Measurements from ENCODE around the gene PMFBP1. TPM values are rescaled to one million over a fixed set of nuclear protein-coding genes. Genes with fewer than 3 reads are reported as not detected.
A peak's percentile ranks its signal among the peaks of the same experiment; 100 is the strongest.

PMFBP1 gene
- total RNA-seq, 2 donors from 2014 or later = 2.1 to 3.9 TPM

GRCh38 chr16:72198771-72199201, 26.8 kb upstream of the PMFBP1 start:
- H3K27ac Mint-ChIP-seq = no peak overlapping the region
- H3K36me3 Mint-ChIP-seq (ENCODE audit: low read depth) = no peaks in the 10 kb centered on the region
- H3K27me3 Mint-ChIP-seq = peaks cover 7% of the 10 kb centered on the region
- H3K4me1 Mint-ChIP-seq = peaks cover 14% of the 10 kb centered on the region
- H3K9me3 Mint-ChIP-seq = no peaks in the 10 kb centered on the region
- ATAC-seq (replicated peaks) = no peak
- H3K4me3 Mint-ChIP-seq = no peak overlapping the region

GRCh38 chr16:72198021-72198711, 26.2 kb upstream of the PMFBP1 start:
- Mint-ChIP-seq H3K36me3 (ENCODE audit: low read depth) (no peaks in the 10 kb centered on the region), H3K4me1 (peaks cover 8% of the 10 kb centered on the region), H3K27me3 (peaks cover 3% of the 10 kb centered on the region), H3K27ac (no peak overlapping the region), H3K4me3 (no peak overlapping the region), H3K9me3 (no peaks in the 10 kb centered on the region)
- ATAC-seq (replicated peaks) = no peak

GRCh38 chr16:72197545-72197944, 25.6 kb upstream of the PMFBP1 start:
- Mint-ChIP-seq H3K4me3 (no peak overlapping the region), H3K27me3 (peaks cover 3% of the 10 kb centered on the region), H3K27ac (no peak overlapping the region), H3K36me3 (ENCODE audit: low read depth) (no peaks in the 10 kb centered on the region), H3K9me3 (no peaks in the 10 kb centered on the region), H3K4me1 (peaks cover 2% of the 10 kb centered on the region)
- no peak for ATAC-seq (replicated peaks)

GRCh38 chr16:72195609-72196008, 23.7 kb upstream of the PMFBP1 start:
- Mint-ChIP-seq H3K36me3 (ENCODE audit: low read depth) (no peaks in the 10 kb centered on the region), H3K27ac (no peak overlapping the region), H3K4me1 (no peaks in the 10 kb centered on the region), H3K27me3 (peaks cover 3% of the 10 kb centered on the region), H3K9me3 (no peaks in the 10 kb centered on the region), H3K4me3 (no peak overlapping the region)
- no peak for ATAC-seq (replicated peaks)

GRCh38 chr16:72191551-72191950, 19.6 kb upstream of the PMFBP1 start:
- Mint-ChIP-seq H3K4me1 (no peaks in the 10 kb centered on the region), H3K4me3 (no peak overlapping the region), H3K27ac (no peak overlapping the region), H3K9me3 (no peaks in the 10 kb centered on the region), H3K36me3 (ENCODE audit: low read depth) (no peaks in the 10 kb centered on the region), H3K27me3 (no peaks in the 10 kb centered on the region)
- ATAC-seq (replicated peaks) = no peak

GRCh38 chr16:72189865-72190371, 18.0 kb upstream of the PMFBP1 start:
- Mint-ChIP-seq H3K9me3 (no peaks in the 10 kb centered on the region), H3K4me3 (no peak overlapping the region), H3K27ac (no peak overlapping the region), H3K4me1 (no peaks in the 10 kb centered on the region), H3K36me3 (ENCODE audit: low read depth) (no peaks in the 10 kb centered on the region), H3K27me3 (no peaks in the 10 kb centered on the region)
- ATAC-seq (replicated peaks) = no peak

GRCh38 chr16:72188541-72188940, 16.6 kb upstream of the PMFBP1 start:
- Mint-ChIP-seq H3K9me3 (no peaks in the 10 kb centered on the region), H3K4me1 (no peaks in the 10 kb centered on the region), H3K36me3 (ENCODE audit: low read depth) (no peaks in the 10 kb centered on the region), H3K27ac (no peak overlapping the region), H3K27me3 (no peaks in the 10 kb centered on the region), H3K4me3 (no peak overlapping the region)
- ATAC-seq (replicated peaks) = no peak

GRCh38 chr16:72187551-72187950, 15.6 kb upstream of the PMFBP1 start:
- Mint-ChIP-seq H3K4me1 (no peaks in the 10 kb centered on the region), H3K36me3 (ENCODE audit: low read depth) (no peaks in the 10 kb centered on the region), H3K9me3 (no peaks in the 10 kb centered on the region), H3K4me3 (no peak overlapping the region), H3K27ac (no peak overlapping the region), H3K27me3 (no peaks in the 10 kb centered on the region)
- ATAC-seq (replicated peaks) = no peak

- Mint-ChIP-seq H3K36me3 (ENCODE audit: low read depth) (no peaks in the 10 kb centered on the region), H3K9me3 (no peaks in the 10 kb centered on the region), H3K27me3 (no peaks in the 10 kb centered on the region), H3K27ac (no peak overlapping the region), H3K4me3 (no peak overlapping the region), H3K4me1 (no peaks in the 10 kb centered on the region)
- no peak for ATAC-seq (replicated peaks)
These were observed 11.0 kb upstream of the PMFBP1 start for GRCh38 chr16:72182976-72183375.

- Mint-ChIP-seq H3K4me1 (peaks cover 5% of the 10 kb centered on the region), H3K36me3 (ENCODE audit: low read depth) (no peaks in the 10 kb centered on the region), H3K9me3 (peaks cover 5% of the 10 kb centered on the region), H3K4me3 (no peak overlapping the region), H3K27me3 (no peaks in the 10 kb centered on the region), H3K27ac (no peak overlapping the region)
- ATAC-seq (replicated peaks) = no peak
These were observed 7.4 kb upstream of the PMFBP1 start for GRCh38 chr16:72179204-72179970.

GRCh38 chr16:72174726-72175125, 2.8 kb upstream of the PMFBP1 start:
- Mint-ChIP-seq H3K36me3 (ENCODE audit: low read depth) (no peaks in the 10 kb centered on the region), H3K9me3 (peaks cover 5% of the 10 kb centered on the region), H3K4me1 (peaks cover 8% of the 10 kb centered on the region), H3K27ac (peak overlapping the region; percentile 75), H3K27me3 (no peaks in the 10 kb centered on the region), H3K4me3 (no peak overlapping the region)
- ATAC-seq (replicated peaks) = peak; percentile 5

GRCh38 chr16:72173997-72174396, 2.0 kb upstream of the PMFBP1 start:
- peak overlapping the region; percentile 75 for H3K27ac Mint-ChIP-seq
- no peaks in the 10 kb centered on the region for H3K27me3 Mint-ChIP-seq
- H3K36me3 Mint-ChIP-seq (ENCODE audit: low read depth) = no peaks in the 10 kb centered on the region
- H3K4me3 Mint-ChIP-seq = no peak overlapping the region
- H3K4me1 Mint-ChIP-seq = peaks cover 8% of the 10 kb centered on the region
- peak; percentile 57 for ATAC-seq (replicated peaks)
- H3K9me3 Mint-ChIP-seq = peaks cover 5% of the 10 kb centered on the region

GRCh38 chr16:72171236-72171635, 719 bp downstream of the PMFBP1 start:
- Mint-ChIP-seq H3K36me3 (ENCODE audit: low read depth) (no peaks in the 10 kb centered on the region), H3K27ac (no peak overlapping the region), H3K9me3 (peaks cover 5% of the 10 kb centered on the region), H3K27me3 (peaks cover 2% of the 10 kb centered on the region), H3K4me3 (no peak overlapping the region), H3K4me1 (peaks cover 8% of the 10 kb centered on the region)
- no peak for ATAC-seq (replicated peaks)

- H3K4me3 Mint-ChIP-seq = no peak overlapping the region
- peaks cover 6% of the 10 kb centered on the region for H3K27me3 Mint-ChIP-seq
- peaks cover 1% of the 10 kb centered on the region for H3K9me3 Mint-ChIP-seq
- no peaks in the 10 kb centered on the region for H3K36me3 Mint-ChIP-seq (ENCODE audit: low read depth)
- H3K27ac Mint-ChIP-seq = no peak overlapping the region
- ATAC-seq (replicated peaks) = no peak
- peaks cover 5% of the 10 kb centered on the region for H3K4me1 Mint-ChIP-seq
These were observed 2.2 kb downstream of the PMFBP1 start for GRCh38 chr16:72169708-72170107.

GRCh38 chr16:72168365-72168764, 3.6 kb downstream of the PMFBP1 start:
- Mint-ChIP-seq H3K36me3 (ENCODE audit: low read depth) (no peaks in the 10 kb centered on the region), H3K27ac (no peak overlapping the region), H3K4me1 (no peaks in the 10 kb centered on the region), H3K27me3 (peaks cover 6% of the 10 kb centered on the region), H3K4me3 (no peak overlapping the region), H3K9me3 (no peaks in the 10 kb centered on the region)
- no peak for ATAC-seq (replicated peaks)

Measured in activated T-helper 17 cell treated with anti-CD3 and anti-CD28 coated beads, Interleukin-2, amount 50 U/mL, for 72 hours (primary cell).